GM23248 (cell line): ENCODE results near the gene FCHO1.

ENCODE experiments used
- EZH2 ChIP-seq: fragments of 200-600 bp; sonication (generic); IDR thresholded peaks from 2 replicates; pipeline ENCODE4 v1.6.1; 2018; ENCODE audit warnings: antibody characterized with exemption, mild to moderate bottlenecking; ENCODE audit not compliant: insufficient read depth, poor library complexity, severe bottlenecking
- EZH2phosphoT487 ChIP-seq: fragments of 200-600 bp; sonication (generic); IDR thresholded peaks from 2 replicates; pipeline ENCODE4 v1.6.1; 2018; ENCODE audit warnings: antibody characterized with exemption, moderate library complexity, mild to moderate bottlenecking, low read depth; ENCODE audit not compliant: insufficient read depth

DNA sequence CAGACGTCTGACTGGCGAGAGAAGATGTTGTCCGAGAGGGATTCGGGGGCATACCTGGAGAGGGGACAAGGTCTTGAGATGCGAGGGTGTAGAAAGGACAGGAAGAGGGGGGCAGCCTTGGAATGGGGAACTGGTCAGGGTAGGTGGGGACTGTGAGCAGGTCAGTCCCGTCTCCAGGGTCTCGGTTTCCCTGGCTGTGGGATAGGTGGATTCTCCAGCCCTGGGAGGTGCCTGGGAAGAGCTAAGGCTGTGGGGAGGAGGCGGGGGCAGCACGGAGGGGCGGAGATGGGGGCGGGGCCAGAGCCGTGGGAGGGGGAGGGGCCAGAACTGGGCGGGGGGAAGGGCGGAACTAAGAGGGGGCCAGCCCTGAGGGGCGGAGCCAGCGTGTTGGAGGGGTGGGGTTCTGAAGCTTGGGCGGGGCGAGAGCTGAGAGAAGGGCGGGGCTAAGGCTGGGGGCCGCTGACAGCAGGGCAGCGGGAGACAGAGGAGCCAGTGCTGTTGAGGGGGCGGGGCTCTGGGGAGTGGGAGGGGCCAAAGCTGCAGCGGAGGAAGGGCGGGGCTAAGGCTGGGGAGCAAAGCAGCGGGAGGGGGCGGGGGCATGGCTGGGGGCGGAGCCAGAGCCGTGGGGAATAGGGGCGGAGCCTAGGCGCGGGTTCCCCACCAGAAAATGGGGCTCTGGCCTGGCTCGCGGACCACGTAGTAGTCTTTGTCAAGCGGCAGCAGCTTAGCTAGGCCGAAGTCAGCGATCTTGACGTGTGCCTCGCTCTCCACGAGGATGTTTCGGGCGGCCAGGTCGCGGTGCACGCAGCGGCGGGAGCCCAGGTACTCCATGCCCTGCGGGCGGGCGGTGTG is 79.5 kb downstream of the FCHO1 start:
- TF ChIP-seq EZH2 (no peak), EZH2phosphoT487 (no peak)
